ENCODE results near the gene TENM4.

- TF ChIP-seq FOXK2 (IDR thresholded peaks at IDR 0.05) (no peak), CTBP1 (IDR thresholded peaks at IDR 0.05; ENCODE audit: borderline replicate concordance) (no peak), FOXM1 (IDR thresholded peaks at IDR 0.05; ENCODE audit: borderline replicate concordance) (no peak), ELF4 (IDR thresholded peaks at IDR 0.05) (no peak), LEF1 (IDR thresholded peaks at IDR 0.05; ENCODE audit: borderline replicate concordance) (no peak), NFRKB (IDR thresholded peaks at IDR 0.05) (no peak), SUZ12 (IDR thresholded peaks at IDR 0.05) (no peak)
These were observed 395.6 kb downstream of the TENM4 start for GRCh38 chr11:79045018-79045799.

All from HEK293T (cell line).